PC-9 (cell line): Measurements from ENCODE around the gene COLEC11.

Source experiments
- CTCF ChIP-seq: fragments of 200-600 bp; sonication (generic); conservative IDR thresholded peaks from 2 replicates; pipeline ENCODE4 v1.6.1; 2017; ENCODE audit warnings: mixed run types, antibody characterized with exemption, mild to moderate bottlenecking, moderate library complexity
- EZH2 ChIP-seq: fragments of 200-600 bp; sonication (generic); IDR thresholded peaks from 2 replicates; pipeline ENCODE4 v1.8.0; 2017; ENCODE audit warnings: antibody characterized with exemption, low read depth

- TF ChIP-seq CTCF (no peak), EZH2 (no peak)
Measured at GRCh38 chr2:3637692-3638455, 43.0 kb downstream of the COLEC11 start.
